SK-N-SH (cell line): ENCODE measurements around the gene SEC61B. TPM values are rescaled to one million over a fixed set of nuclear protein-coding genes. Genes with fewer than 3 reads are reported as not detected.

Experiments
- CTCF ChIA-PET: fragments of 300-600, 350-600 bp; formaldehyde crosslinking; extraction: SDS; loops from one replicate; lab custom pipeline; 2021; lab: Yijun Ruan, JAX
- POLR2A ChIA-PET: fragments of 350-600 bp; sonication (Branson Sonifier 250); formaldehyde crosslinking; extraction: SDS; loops from one replicate; lab custom pipeline; 2020; ENCODE audit warnings: antibody characterized with exemption, inconsistent platforms; lab: Yijun Ruan, JAX
- DNase-seq: peaks from one replicate; pipeline ENCODE4 v3.0.0; 2012
- H2AFZ ChIP-seq: fragments of 200-600 bp; sonication (generic); 2 replicates; pipeline ENCODE4 v1.8.1; 2016; ENCODE audit warnings: antibody characterized with exemption, mild to moderate bottlenecking, low read depth
- H3F3A ChIP-seq: fragments of 200-600 bp; sonication (generic); replicated peaks from 2 replicates; pipeline ENCODE3; 2016; ENCODE audit warnings: antibody characterized with exemption, mild to moderate bottlenecking; ENCODE audit not compliant: insufficient read depth
- H3K27ac ChIP-seq, 2 experiments: fragments of 200-500 bp in 1 of 2; fragments of 200-600 bp in 1 of 2; sonication (Bioruptor generic) in 1 of 2; sonication (generic), shearing (Covaris generic) in 1 of 2; 2 replicates each; pipeline versions ENCODE4 v1.5.1 to v1.6.1; 2014 to 2016; ENCODE audit warnings: low read depth in 2 of 2, inconsistent platforms in 1 of 2, low read length in 1 of 2, mild to moderate bottlenecking in 1 of 2, mixed read lengths in 1 of 2
- H3K27me3 ChIP-seq: fragments of 200-600 bp; sonication (generic), shearing (Covaris generic); 2 replicates; pipeline ENCODE4 v1.6.1; 2016; ENCODE audit warnings: mixed run types; ENCODE audit not compliant: insufficient read depth
- H3K36me3 ChIP-seq, 2 experiments: fragments of 200-500 bp in 1 of 2; fragments of 200-600 bp in 1 of 2; sonication (Bioruptor generic) in 1 of 2; sonication (generic) in 1 of 2; replicated peaks in 1 of 2; 2 replicates each; pipeline versions ENCODE3 to v1.5.1; 2014 to 2016; ENCODE audit warnings: low read length in 1 of 2, mild to moderate bottlenecking in 1 of 2; ENCODE audit not compliant: insufficient read depth in 2 of 2, control insufficient read depth in 1 of 2
- H3K4me1 ChIP-seq, 2 experiments: fragments of 200-500 bp in 1 of 2; fragments of 200-600 bp in 1 of 2; sonication (Bioruptor generic) in 1 of 2; sonication (generic), shearing (Covaris generic) in 1 of 2; 2 replicates each; pipeline versions ENCODE4 v1.5.1 to v1.6.1; 2014 to 2016; ENCODE audit warnings: low read depth in 1 of 2, low read length in 1 of 2, mixed run types in 1 of 2; ENCODE audit not compliant: insufficient read depth in 2 of 2, control insufficient read depth in 1 of 2
- H3K4me2 ChIP-seq: fragments of 200-600 bp; sonication (generic), shearing (Covaris generic); 2 replicates; pipeline ENCODE4 v1.6.1; 2017; ENCODE audit warnings: mixed run types
- H3K4me3 ChIP-seq, 2 experiments: fragments of 200-500 bp in 1 of 2; fragments of 200-600 bp in 1 of 2; sonication (Bioruptor generic) in 1 of 2; sonication (generic), shearing (Covaris generic) in 1 of 2; 2 replicates each; pipeline versions ENCODE4 v1.5.1 to v1.8.1; 2014 to 2016; ENCODE audit warnings: low read depth in 2 of 2, inconsistent platforms in 1 of 2, low read length in 1 of 2, mild to moderate bottlenecking in 1 of 2, mixed read lengths in 1 of 2, moderate library complexity in 1 of 2
- H3K79me2 ChIP-seq: fragments of 200-600 bp; sonication (generic); 2 replicates; pipeline ENCODE4 v1.8.1; 2017; ENCODE audit warnings: mild to moderate bottlenecking; ENCODE audit not compliant: insufficient read depth
- H3K9ac ChIP-seq: fragments of 200-600 bp; sonication (generic); 2 replicates; pipeline ENCODE4 v1.6.1; 2017; ENCODE audit warnings: mixed run types
- H3K9me2 ChIP-seq: fragments of 200-600 bp; sonication (generic); 2 replicates; pipeline ENCODE4 v1.6.1; 2017; ENCODE audit warnings: mixed run types
- H3K9me3 ChIP-seq: fragments of 200-600 bp; sonication (generic); 2 replicates; pipeline ENCODE4 v1.6.1; 2017; ENCODE audit warnings: mixed run types, mild to moderate bottlenecking, moderate library complexity
- H4K20me1 ChIP-seq: fragments of 200-600 bp; sonication (generic); 2 replicates; pipeline ENCODE4 v1.6.1; 2017; ENCODE audit warnings: mild to moderate bottlenecking, mixed run types; ENCODE audit not compliant: insufficient read depth
- CHD2 ChIP-seq: fragments of 150-350 bp; IDR thresholded peaks from 2 replicates; pipeline ENCODE4 v1.6.1; 2018; ENCODE audit warnings: low read length; ENCODE audit not compliant: partially characterized antibody
- EP300 ChIP-seq, 2 experiments: IDR thresholded peaks; 2 replicates each; pipeline versions ENCODE4 v1.4.0 to v1.6.1; 2012; ENCODE audit warnings: borderline replicate concordance in 1 of 2, low read depth in 1 of 2, low read length in 1 of 2
- EZH2phosphoT487 ChIP-seq: fragments of 200-600 bp; sonication (generic); IDR thresholded peaks from 2 replicates; pipeline ENCODE4 v1.6.1; 2017; ENCODE audit warnings: low read depth, mixed run types, mild to moderate bottlenecking, antibody characterized with exemption, moderate library complexity, borderline replicate concordance
- FOSL2 ChIP-seq: IDR thresholded peaks from 2 replicates; pipeline ENCODE4 v1.4.0; 2012; ENCODE audit warnings: low read depth, mild to moderate bottlenecking, moderate library complexity, borderline replicate concordance
- FOXJ3 ChIP-seq: sonication (generic); formaldehyde crosslinking; IDR thresholded peaks from 2 replicates; pipeline ENCODE4 v1.5.1; 2020; ENCODE audit warnings: mild to moderate bottlenecking, missing genetic modification reagents
- FOXM1 ChIP-seq: IDR thresholded peaks from 2 replicates; pipeline ENCODE4 v1.4.0; 2012; ENCODE audit warnings: low read depth, mild to moderate bottlenecking
- GABPA ChIP-seq: IDR thresholded peaks from 2 replicates; pipeline ENCODE4 v1.4.0; 2012; ENCODE audit warnings: low read depth, mild to moderate bottlenecking
- GATA2 ChIP-seq: sonication (generic); formaldehyde crosslinking; IDR thresholded peaks from 2 replicates; pipeline ENCODE4 v1.5.0; 2020; ENCODE audit warnings: mild to moderate bottlenecking, missing genetic modification reagents
- MEF2A ChIP-seq: IDR thresholded peaks from 2 replicates; pipeline ENCODE4 v1.4.0; 2012; ENCODE audit warnings: low read depth, borderline replicate concordance
- NRF1 ChIP-seq: IDR thresholded peaks from 2 replicates; pipeline ENCODE4 v1.6.1; 2012; ENCODE audit warnings: low read depth, mild to moderate bottlenecking, low read length
- POLR2AphosphoS5 ChIP-seq: IDR thresholded peaks from 2 replicates; pipeline ENCODE4 v1.6.1; 2012; ENCODE audit warnings: low read depth, low read length
- RCOR1 ChIP-seq: fragments of 150-350 bp; IDR thresholded peaks from 2 replicates; pipeline ENCODE4 v1.6.1; 2017; ENCODE audit warnings: antibody characterized with exemption, low read length
- RXRA ChIP-seq: IDR thresholded peaks from 2 replicates; pipeline ENCODE4 v1.4.0; 2012; ENCODE audit warnings: low read depth, mild to moderate bottlenecking, borderline replicate concordance
- SIN3A ChIP-seq: IDR thresholded peaks from 2 replicates; pipeline ENCODE4 v1.6.1; 2012; ENCODE audit warnings: low read depth, mild to moderate bottlenecking, low read length, moderate library complexity, borderline replicate concordance
- SMC3 ChIP-seq: IDR thresholded peaks from 2 replicates; pipeline ENCODE4 v1.6.1; 2012; ENCODE audit warnings: low read depth, low read length, improper control_type of control experiment
- TCF12 ChIP-seq: IDR thresholded peaks from 2 replicates; pipeline ENCODE4 v1.4.0; 2012
- WGBS: methylation state at CpG from one replicate; pipeline ENCODE4 v1.1.6; 2017; ENCODE audit warnings: low lambda C conversion rate; 5-methylcytosine and 5-hydroxymethylcytosine counted together
- polyA plus RNA-seq, 3 experiments: library from polyadenylated mRNA; depleted of rRNA; stranded (reverse); fragments of >200 nt; gene quantifications; 2 replicates each; pipeline ENCODE4 v1.2.3, GENCODE V29; 2012
- TF ChIP-seq, protein P1 (sequence below): IDR thresholded peaks from 2 replicates; pipeline ENCODE4 v1.6.1; 2012; ENCODE audit warnings: mild to moderate bottlenecking, low read depth, low read length, moderate library complexity
- TF ChIP-seq, protein P2 (sequence below): IDR thresholded peaks from 2 replicates; pipeline ENCODE4; 2012
- TF ChIP-seq, protein P3 (sequence below): fragments of 150-350 bp; IDR thresholded peaks from 2 replicates; pipeline ENCODE4 v1.6.1; 2016; ENCODE audit warnings: mild to moderate bottlenecking, low read depth, low read length
- TF ChIP-seq, protein P4 (sequence below): fragments of 200-600 bp; sonication (generic); IDR thresholded peaks from 2 replicates; pipeline ENCODE4 v1.6.1; 2017; ENCODE audit warnings: antibody characterized with exemption, mild to moderate bottlenecking, moderate library complexity
- TF ChIP-seq, protein P5 (sequence below): fragments of 150-350 bp; IDR thresholded peaks from 2 replicates; pipeline ENCODE4 v1.6.1; 2017; ENCODE audit warnings: antibody characterized with exemption, low read length, low read depth, borderline replicate concordance

Gene SEC61B
- polyA plus RNA-seq, 1 of the 3 experiments (the other 2 are of a cell fraction) = 174 TPM

DNA sequence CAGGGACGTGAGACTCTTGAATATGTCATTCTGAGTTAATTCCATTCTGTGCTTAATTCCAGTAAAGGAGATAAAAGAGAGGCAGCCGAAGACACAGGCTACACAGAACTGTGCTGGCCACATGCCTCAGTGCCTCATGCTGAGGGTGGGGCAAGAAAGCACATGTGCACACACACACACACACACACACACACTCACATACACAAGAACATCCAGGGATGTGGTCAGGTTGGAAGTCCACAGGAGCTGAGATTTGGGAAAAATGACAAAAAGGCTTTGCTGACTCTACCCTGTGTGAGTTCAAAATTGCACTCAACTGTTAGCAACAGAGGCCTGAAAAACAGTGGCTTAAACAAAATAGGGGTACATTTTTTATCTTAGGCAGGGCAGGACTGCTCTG is 40.9 kb upstream of the SEC61B start (continued):
- TF ChIP-seq, protein P1, sequence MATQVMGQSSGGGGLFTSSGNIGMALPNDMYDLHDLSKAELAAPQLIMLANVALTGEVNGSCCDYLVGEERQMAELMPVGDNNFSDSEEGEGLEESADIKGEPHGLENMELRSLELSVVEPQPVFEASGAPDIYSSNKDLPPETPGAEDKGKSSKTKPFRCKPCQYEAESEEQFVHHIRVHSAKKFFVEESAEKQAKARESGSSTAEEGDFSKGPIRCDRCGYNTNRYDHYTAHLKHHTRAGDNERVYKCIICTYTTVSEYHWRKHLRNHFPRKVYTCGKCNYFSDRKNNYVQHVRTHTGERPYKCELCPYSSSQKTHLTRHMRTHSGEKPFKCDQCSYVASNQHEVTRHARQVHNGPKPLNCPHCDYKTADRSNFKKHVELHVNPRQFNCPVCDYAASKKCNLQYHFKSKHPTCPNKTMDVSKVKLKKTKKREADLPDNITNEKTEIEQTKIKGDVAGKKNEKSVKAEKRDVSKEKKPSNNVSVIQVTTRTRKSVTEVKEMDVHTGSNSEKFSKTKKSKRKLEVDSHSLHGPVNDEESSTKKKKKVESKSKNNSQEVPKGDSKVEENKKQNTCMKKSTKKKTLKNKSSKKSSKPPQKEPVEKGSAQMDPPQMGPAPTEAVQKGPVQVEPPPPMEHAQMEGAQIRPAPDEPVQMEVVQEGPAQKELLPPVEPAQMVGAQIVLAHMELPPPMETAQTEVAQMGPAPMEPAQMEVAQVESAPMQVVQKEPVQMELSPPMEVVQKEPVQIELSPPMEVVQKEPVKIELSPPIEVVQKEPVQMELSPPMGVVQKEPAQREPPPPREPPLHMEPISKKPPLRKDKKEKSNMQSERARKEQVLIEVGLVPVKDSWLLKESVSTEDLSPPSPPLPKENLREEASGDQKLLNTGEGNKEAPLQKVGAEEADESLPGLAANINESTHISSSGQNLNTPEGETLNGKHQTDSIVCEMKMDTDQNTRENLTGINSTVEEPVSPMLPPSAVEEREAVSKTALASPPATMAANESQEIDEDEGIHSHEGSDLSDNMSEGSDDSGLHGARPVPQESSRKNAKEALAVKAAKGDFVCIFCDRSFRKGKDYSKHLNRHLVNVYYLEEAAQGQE = no peak
- no peak for TF ChIP-seq FOXM1
- TF ChIP-seq, protein P2, sequence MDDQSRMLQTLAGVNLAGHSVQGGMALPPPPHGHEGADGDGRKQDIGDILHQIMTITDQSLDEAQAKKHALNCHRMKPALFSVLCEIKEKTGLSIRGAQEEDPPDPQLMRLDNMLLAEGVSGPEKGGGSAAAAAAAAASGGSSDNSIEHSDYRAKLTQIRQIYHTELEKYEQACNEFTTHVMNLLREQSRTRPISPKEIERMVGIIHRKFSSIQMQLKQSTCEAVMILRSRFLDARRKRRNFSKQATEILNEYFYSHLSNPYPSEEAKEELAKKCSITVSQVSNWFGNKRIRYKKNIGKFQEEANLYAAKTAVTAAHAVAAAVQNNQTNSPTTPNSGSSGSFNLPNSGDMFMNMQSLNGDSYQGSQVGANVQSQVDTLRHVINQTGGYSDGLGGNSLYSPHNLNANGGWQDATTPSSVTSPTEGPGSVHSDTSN = no peak
- no peak for TF ChIP-seq GABPA

DNA sequence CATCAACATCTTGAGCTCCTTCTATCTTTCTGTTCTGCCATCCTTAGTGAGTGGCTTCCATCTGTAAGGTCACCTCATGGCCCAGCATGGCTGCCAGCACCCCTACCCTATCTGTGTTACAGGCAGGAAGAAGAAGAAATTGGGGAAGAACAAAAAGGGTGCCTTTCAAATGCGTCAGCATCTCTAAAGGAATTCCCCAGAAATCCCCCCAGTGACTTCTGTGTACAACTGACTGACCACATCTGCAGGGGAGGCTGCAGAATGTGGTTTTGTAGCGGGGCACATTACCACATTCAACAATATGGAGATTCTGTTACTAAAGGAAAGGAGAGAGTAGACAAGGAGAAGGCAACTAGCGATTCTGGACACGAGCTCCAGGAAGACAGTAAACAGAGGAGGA is 40.5 kb upstream of the SEC61B start:
- ChIA-PET CTCF (interaction anchor here (0.8 to 5.5 kb wide), 5 partner anchors 18 to 1141 kb away, joined by 3 to 66 read pairs (median 3); no protein-coding TSS in a partner anchor), POLR2A (no interaction called here)
- TF ChIP-seq MEF2A = no peak
- no peak for TF ChIP-seq RCOR1
- no peak for TF ChIP-seq FOXJ3 (CRISPR knock-in tag)
- TF ChIP-seq, protein P3, sequence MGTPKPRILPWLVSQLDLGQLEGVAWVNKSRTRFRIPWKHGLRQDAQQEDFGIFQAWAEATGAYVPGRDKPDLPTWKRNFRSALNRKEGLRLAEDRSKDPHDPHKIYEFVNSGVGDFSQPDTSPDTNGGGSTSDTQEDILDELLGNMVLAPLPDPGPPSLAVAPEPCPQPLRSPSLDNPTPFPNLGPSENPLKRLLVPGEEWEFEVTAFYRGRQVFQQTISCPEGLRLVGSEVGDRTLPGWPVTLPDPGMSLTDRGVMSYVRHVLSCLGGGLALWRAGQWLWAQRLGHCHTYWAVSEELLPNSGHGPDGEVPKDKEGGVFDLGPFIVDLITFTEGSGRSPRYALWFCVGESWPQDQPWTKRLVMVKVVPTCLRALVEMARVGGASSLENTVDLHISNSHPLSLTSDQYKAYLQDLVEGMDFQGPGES = no peak
- TF ChIP-seq NRF1 = no peak
- TF ChIP-seq CHD2 = no peak
- no peak for TF ChIP-seq FOSL2
- no peak for TF ChIP-seq POLR2AphosphoS5
- TF ChIP-seq, protein P2 = no peak
- TF ChIP-seq, protein P4, sequence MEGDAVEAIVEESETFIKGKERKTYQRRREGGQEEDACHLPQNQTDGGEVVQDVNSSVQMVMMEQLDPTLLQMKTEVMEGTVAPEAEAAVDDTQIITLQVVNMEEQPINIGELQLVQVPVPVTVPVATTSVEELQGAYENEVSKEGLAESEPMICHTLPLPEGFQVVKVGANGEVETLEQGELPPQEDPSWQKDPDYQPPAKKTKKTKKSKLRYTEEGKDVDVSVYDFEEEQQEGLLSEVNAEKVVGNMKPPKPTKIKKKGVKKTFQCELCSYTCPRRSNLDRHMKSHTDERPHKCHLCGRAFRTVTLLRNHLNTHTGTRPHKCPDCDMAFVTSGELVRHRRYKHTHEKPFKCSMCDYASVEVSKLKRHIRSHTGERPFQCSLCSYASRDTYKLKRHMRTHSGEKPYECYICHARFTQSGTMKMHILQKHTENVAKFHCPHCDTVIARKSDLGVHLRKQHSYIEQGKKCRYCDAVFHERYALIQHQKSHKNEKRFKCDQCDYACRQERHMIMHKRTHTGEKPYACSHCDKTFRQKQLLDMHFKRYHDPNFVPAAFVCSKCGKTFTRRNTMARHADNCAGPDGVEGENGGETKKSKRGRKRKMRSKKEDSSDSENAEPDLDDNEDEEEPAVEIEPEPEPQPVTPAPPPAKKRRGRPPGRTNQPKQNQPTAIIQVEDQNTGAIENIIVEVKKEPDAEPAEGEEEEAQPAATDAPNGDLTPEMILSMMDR = no peak
- TF ChIP-seq, protein P5, sequence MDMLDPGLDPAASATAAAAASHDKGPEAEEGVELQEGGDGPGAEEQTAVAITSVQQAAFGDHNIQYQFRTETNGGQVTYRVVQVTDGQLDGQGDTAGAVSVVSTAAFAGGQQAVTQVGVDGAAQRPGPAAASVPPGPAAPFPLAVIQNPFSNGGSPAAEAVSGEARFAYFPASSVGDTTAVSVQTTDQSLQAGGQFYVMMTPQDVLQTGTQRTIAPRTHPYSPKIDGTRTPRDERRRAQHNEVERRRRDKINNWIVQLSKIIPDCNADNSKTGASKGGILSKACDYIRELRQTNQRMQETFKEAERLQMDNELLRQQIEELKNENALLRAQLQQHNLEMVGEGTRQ = no peak
- TF ChIP-seq SMC3 = no peak
- no peak for TF ChIP-seq TCF12
- TF ChIP-seq RXRA = no peak
- no peak for TF ChIP-seq GATA2 (CRISPR knock-in tag)
- TF ChIP-seq EP300 (IDR thresholded peaks at IDR 0.05; ENCODE audit: borderline replicate concordance in 1 of 2, low read depth in 1 of 2, low read length in 1 of 2) = no peak
- no peak for TF ChIP-seq EZH2phosphoT487
- TF ChIP-seq SIN3A = no peak
- TF ChIP-seq, all 33 proteins: peak for 0
- DNase-seq = no peak
- Histone ChIP-seq H3K4me2 (no peak overlapping the region), H3K9ac (no peak overlapping the region), H3K27ac (no peak overlapping the region), H3K9me3 (no peaks in the 10 kb centered on the region), H2AFZ (no peak overlapping the region), H3F3A (no peaks in the 10 kb centered on the region), H3K36me3 (no peaks in the 10 kb centered on the region), H3K27me3 (no peaks in the 10 kb centered on the region), H3K9me2 (no peaks in the 10 kb centered on the region), H4K20me1 (no peaks in the 10 kb centered on the region), H3K4me3 (no peak overlapping the region), H3K79me2 (no peaks in the 10 kb centered on the region), H3K4me1 (peaks cover 3 to 38% of the 10 kb centered on the region in 2 experiments; a peak in 1 of 4 replicates)
- 82% methylated on average over 4 of the region's 4 CpGs for WGBS
